ENCODE data around the gene TLE2.

The TLE2 gene

GRCh38 chr19:2950286-2951124 lies 78.6 kb downstream of the TLE2 start:
- peak; percentile 99 for DNase-seq (ENCODE audit: low read depth)

- DNase-seq (ENCODE audit: low read depth), result no peak
Measured at GRCh38 chr19:2949939-2950285, 79.2 kb downstream of the TLE2 start.

Measured in T-helper 22 cell (primary cell).